ENCODE measurements around the gene NCOA1.

- no peak for TF ChIP-seq ZBTB20 (tag by site-specific recombination; IDR thresholded peaks at IDR 0.05)
- no peak for TF ChIP-seq ZFP37 (tag by site-specific recombination; IDR thresholded peaks at IDR 0.05)
- TF ChIP-seq ZNF114 (tag by site-specific recombination; IDR thresholded peaks at IDR 0.05): no peak
- TF ChIP-seq CTCF (tag by site-specific recombination; IDR thresholded peaks at IDR 0.05): no peak
- no peak for TF ChIP-seq BCL11A (tag by site-specific recombination; IDR thresholded peaks at IDR 0.05; ENCODE audit: low read depth)
- no peak for TF ChIP-seq SETDB1 (IDR thresholded peaks at IDR 0.05; ENCODE audit: insufficient read length, low read length)
- no peak for TF ChIP-seq ZNF184 (tag by site-specific recombination; IDR thresholded peaks at IDR 0.05)
- no peak for TF ChIP-seq ZNF768 (tag by site-specific recombination; IDR thresholded peaks at IDR 0.05)
- TF ChIP-seq ZNF704 (tag by site-specific recombination; IDR thresholded peaks at IDR 0.05): no peak
- TF ChIP-seq ZNF792 (tag by site-specific recombination; IDR thresholded peaks at IDR 0.05): no peak
Measured at GRCh38 chr2:24613154-24613814, 122.2 kb downstream of the NCOA1 start.
